GM12874 (cell line): ENCODE results near the gene WNT8A.

Source experiments
- CTCF ChIP-seq: IDR thresholded peaks from 2 replicates; pipeline ENCODE4 v1.5.1; 2011; ENCODE audit warnings: low read depth, mild to moderate bottlenecking, control low read depth, low read length, moderate library complexity; ENCODE audit not compliant: insufficient read depth

WNT8A gene

GRCh38 chr5:138138949-138139780 is 55.3 kb downstream of the WNT8A start, which contains the start of gene NME5:
NME5 (minus strand) TSS chr5:138139428; CDS start chr5:138138780, 648 bp downstream.
- TF ChIP-seq CTCF: no peak

GRCh38 chr5:138139781-138140090 is 55.9 kb downstream of the WNT8A start:
- no peak for TF ChIP-seq CTCF

GRCh38 chr5:138140268-138140667 is 56.4 kb downstream of the WNT8A start:
- no peak for TF ChIP-seq CTCF
